Nucleus accumbens (tissue), 56 donors: ENCODE results near the gene TCAP.

Source experiments
- DNase-seq, 56 donors: peaks; one replicate each; lab custom pipeline; 2025; lab: John Stamatoyannopoulos, UW

The TCAP gene, protein sequence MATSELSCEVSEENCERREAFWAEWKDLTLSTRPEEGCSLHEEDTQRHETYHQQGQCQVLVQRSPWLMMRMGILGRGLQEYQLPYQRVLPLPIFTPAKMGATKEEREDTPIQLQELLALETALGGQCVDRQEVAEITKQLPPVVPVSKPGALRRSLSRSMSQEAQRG

GRCh38 chr17:39664581-39665561 is at the start of gene TCAP:
TCAP (plus strand) TSS chr17:39665349; CDS start chr17:39665360, 11 bp downstream.
- DNase-seq: no peak

GRCh38 chr17:39615434-39615833 is 49.7 kb upstream of the TCAP start:
- no peak for DNase-seq

GRCh38 chr17:39617100-39617445 is 48.1 kb upstream of the TCAP start:
- DNase-seq: no peak

GRCh38 chr17:39617446-39618245 is 47.5 kb upstream of the TCAP start:
- peak in 38 of 56 donors; percentile 7 to 81 (median 43) for DNase-seq

DNA sequence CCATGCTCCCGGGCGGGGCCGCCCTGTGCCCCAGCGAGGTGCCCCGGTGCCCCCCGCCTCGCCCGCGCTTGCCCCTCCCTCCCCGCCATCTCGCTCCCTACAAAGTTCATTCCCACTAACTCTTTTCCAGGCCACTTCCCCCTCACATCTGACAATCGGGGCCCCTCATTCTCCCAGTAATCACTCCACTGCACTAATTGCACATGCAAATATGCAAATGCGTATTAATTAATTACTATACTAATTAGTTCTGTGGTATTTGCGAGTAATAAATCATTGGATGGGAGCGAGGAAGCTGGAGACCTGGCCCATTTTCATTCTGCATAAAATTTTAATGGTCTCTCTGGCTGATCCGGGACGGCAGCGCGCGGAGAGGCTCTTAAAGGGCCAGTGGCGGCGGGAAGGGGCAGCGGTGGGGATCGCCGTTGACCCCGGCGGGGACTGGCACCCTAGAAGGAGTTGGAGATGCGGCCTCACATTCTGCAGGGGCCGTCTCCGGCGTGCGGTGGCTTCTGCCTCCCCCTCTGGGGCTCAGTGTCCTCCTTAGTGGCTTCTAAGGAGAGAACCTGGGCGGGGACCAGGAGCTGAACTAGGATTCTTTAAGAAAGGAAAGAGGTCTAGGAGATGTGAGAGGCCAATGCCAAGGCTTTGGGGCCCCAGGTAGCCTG is 46.8 kb upstream of the TCAP start:
- DNase-seq: no peak

- no peak for DNase-seq
Observed at GRCh38 chr17:39618956-39619785, 46.0 kb upstream of the TCAP start.

DNA sequence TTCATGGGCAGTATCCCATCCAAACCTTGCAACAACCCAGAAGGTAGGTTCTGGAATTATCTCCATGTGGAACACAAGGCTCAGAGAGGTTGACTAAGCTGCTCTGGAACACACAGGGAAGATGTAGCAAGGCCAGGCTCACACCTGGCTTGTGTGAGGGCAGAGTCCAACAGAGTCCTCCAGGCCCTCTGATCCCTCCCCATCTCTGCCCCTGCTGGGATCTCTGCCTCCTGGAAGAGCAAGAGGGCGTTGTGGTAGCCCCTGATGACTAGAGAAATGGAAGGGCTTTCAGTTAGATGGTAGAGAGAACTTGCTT is 45.4 kb upstream of the TCAP start:
- no peak for DNase-seq

GRCh38 chr17:39621523-39622379 is 43.4 kb upstream of the TCAP start:
- DNase-seq: peak; percentile 32 to 96 (median 80)

GRCh38 chr17:39622380-39623006 is 42.7 kb upstream of the TCAP start:
- DNase-seq: peak in 1 of 56 donors; percentile 33

DNA sequence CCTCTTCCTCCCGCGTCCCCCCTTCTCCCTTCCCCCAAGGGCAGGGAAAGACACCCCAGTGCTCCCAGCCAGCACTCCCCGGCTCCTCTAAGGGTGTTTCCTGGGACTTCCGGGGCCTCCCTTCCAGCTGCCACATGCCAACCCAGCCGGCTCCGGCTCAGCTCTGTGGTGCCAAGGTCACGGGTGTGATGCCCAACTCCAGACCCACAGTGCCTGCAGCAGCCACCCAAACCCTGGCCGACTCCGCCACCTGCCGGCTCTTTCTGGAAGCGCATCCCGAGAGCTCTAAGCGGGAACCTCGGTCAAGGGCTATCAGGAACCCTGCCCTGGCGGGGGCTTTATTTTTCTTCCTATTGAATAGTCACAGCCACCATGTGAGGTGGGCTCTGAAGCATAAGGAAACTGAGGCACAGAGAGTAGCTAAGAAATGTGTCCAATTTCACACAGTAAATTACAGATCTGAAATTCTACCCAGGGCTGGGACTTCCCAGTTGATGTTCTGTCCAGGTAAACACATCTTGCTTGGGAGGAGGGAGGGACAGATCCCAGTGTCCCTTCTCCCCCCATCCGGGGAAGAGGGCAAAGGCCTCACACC is 41.7 kb upstream of the TCAP start:
- DNase-seq: peak in 54 of 56 donors; percentile 17 to 93 (median 76)

GRCh38 chr17:39624313-39624712 is 40.8 kb upstream of the TCAP start:
- DNase-seq: peak in 20 of 56 donors; percentile 11 to 67 (median 29)

DNA sequence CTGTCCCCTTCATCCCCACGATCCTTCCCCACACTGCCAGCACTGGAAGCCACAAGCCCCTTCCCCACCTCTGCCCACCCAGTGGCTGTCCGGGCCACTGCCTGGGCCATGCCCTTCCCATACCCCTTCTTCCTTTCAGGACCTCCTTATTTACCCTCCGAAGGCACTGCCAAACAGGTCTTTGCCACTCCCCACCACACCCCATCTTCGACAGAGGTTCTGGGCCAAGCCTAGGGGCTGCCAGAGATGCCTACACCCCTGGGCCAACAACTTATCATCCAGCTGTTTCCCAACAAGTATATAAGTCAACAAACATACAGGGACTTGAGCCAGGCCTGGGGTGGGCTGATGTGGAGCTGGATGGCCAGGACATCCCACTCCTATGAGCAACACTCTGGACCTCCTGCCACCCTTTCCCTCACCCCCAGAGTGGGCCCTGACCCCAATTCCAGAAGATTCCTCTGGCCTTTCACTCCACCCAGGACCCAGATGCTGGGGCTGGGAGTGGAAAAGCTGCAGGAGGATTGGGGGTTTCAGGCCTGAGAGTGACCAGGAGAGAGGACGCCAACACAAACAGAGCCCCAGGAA is 39.9 kb upstream of the TCAP start:
- no peak for DNase-seq

- DNase-seq: peak in 42 of 56 donors; percentile 19 to 88 (median 69)
Observed at GRCh38 chr17:39626171-39627046, 38.7 kb upstream of the TCAP start, which contains the start of gene PPP1R1B. PPP1R1B (plus strand) TSS chr17:39626952; CDS start chr17:39627393, 441 bp downstream.

DNA sequence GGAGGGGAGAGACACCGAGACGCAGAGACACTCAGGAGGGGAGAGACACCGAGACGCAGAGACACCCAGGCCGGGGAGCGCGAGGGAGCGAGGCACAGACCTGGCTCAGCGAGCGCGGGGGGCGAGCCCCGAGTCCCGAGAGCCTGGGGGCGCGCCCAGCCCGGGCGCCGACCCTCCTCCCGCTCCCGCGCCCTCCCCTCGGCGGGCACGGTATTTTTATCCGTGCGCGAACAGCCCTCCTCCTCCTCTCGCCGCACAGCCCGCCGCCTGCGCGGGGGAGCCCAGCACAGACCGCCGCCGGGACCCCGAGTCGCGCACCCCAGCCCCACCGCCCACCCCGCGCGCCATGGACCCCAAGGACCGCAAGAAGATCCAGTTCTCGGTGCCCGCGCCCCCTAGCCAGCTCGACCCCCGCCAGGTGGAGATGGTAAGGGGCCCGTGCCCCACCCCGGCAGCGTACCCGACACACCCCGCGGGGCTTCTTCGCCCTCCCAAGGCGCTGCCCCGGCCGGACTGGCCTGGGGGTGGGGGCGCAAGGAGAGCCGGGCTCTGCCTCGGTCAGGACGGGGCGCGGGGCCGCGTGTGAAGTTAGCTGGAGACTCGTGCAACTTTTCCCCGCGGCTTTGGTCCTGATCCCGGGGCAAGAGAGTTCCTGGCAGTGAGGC is 38.0 kb upstream of the TCAP start:
- DNase-seq: no peak

- DNase-seq: no peak
Observed at GRCh38 chr17:39627712-39628516, 37.2 kb upstream of the TCAP start.
